ENCODE measurements around the gene APIP.

DNA sequence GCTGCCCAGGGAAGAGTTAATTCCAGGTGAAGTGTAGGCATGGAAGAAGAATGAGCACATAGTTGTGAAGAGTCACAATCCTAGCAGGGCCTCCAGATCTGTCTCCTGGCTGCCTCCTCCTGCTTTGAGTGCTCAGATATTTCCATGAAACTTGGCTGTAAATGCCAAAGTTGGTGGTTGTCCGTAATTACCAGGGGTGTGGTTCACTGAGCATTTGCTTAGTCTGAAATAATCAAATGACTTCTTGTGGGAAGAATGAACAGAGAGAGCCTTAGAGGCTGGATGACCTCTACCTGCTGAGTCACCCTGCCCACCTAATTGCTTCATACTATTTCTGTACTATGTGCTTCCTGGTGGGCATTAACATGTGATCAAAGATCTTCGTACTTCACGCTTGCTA, 50.9 kb downstream of the APIP start:
- TF ChIP-seq SPI1 (IDR thresholded peaks at IDR 0.05; ENCODE audit: low read depth, low read length) (no peak), PAX5 (IDR thresholded peaks at IDR 0.05; ENCODE audit: insufficient read depth, low read length, severe bottlenecking) (no peak), POLR2AphosphoS5 (IDR thresholded peaks at IDR 0.05; ENCODE audit: low read depth, low read length) (no peak), POLR2A (IDR thresholded peaks at IDR 0.05; ENCODE audit: low read depth, low read length) (no peak)

Measured in GM12891 (cell line).